GM19468 (cell line): ENCODE results near the gene CD248.

Experiments
- ATAC-seq: cut with Tn5 transposase; IDR thresholded peaks from one replicate; pipeline ENCODE4 v1.9.1; 2021; ENCODE audit warnings: mild to moderate bottlenecking, moderate library complexity, moderate number of reproducible peaks; ENCODE audit not compliant: unreplicated experiment; ENCODE audit errors: extremely low read depth

The CD248 gene

DNA sequence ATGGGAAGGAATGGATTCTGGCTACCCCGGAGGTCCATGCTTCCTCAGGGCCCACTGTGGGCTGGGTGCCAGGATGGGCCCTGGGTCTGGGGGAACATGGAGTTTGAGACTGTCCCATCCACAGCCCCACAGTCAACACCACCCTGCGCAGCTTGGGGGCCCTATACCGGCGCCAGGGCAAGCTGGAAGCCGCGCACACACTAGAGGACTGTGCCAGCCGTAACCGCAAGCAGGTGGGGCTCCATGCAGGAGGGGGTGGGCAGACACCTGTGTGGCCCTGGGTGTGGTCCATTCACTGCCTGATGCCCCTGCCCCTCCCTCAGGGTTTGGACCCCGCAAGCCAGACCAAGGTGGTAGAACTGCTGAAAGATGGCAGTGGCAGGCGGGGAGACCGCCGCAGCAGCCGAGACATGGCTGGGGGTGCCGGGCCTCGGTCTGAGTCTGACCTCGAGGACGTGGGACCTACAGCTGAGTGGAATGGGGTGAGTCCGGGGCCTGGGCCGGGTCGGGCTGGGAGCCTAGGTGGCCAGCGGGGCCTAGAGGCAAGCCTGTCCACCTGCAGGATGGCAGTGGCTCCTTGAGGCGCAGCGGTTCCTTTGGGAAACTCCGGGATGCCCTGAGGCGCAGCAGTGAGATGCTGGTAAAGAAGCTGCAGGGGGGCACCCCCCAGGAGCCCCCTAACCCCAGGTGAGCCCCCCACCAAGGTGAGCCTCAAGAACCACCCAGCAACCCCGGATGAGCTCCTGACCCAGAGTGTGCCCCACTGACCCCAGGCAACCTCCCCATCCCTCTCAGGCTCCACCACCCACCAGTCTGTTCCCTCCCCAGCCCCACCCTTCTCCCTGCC, 51.1 kb downstream of the CD248 start:
- ATAC-seq, result no peak

DNA sequence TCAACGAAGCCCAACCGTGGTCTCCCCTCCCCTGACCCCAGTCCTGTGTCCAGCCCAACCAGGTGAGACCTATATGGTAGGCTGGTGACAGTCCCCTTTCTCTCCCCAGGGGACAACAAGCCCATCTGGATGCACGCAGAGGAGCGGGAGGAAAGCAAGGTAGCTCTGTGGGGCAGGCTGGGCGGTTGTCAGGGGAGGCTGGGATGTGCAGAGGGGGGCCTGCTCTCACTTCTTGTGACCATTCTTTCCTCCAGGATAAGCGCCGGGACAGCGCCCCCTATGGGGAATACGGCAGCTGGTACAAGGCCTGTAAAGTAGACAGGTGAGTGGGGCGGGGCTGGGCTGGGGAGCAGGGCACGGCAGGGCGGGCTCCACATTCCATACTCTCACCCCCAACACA, 51.9 kb downstream of the CD248 start:
- no peak for ATAC-seq
